ENCODE data around the gene TBC1D10A.
A peak's percentile ranks its signal among the peaks of the same experiment; 100 is the strongest.

Gene TBC1D10A

DNA sequence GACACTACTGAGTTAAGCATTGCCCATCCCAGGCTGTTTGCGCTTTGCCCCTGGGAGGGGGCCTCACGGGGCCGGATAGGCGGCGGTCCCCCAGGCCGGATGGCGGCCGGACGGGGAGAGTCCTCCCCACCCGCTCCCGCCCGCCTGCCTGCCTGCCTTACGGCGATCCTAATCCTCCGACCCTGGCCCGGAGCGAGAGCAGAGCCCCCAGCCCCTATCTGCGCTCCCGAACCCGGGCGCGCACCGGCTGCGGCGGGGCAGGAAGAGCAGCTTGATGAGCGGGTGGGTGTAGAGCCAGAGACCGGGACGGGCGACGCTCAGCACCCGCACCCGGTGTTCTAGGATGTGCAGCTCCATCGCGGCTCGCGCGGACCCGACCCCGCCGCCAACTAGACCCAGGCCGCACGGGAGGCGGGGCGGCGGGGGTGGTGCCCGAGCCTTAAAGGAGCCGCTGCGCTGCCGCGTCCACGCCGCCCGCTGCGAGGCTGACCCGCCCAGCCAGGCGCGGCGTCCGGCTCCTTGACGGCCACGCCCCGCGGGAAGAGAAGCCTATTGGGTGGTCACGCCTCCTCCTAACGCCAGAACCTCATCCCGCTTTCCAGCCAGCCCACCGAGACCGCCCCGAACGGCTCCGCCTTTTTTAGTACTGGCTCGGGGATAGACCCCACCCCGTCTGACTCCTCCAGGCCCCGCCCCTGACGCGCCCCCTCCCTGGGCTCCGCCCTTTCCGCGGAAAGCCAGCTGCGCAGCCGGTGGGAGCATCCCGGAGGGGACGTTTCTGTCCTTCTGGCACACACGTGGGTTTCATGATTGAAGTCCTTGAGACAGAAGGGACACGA is 37.4 kb downstream of the TBC1D10A start, which contains the start of gene CASTOR1:
Gene CASTOR1 (minus strand): TSS at position 365 of the 839 bp plus-strand sequence. CDS start 8 bp downstream, at position 357.
- FAIRE-seq (no peak), DNase-seq (ENCODE audit: insufficient read length, low spot score) (peak; percentile 94)
- TF ChIP-seq, protein P1, sequence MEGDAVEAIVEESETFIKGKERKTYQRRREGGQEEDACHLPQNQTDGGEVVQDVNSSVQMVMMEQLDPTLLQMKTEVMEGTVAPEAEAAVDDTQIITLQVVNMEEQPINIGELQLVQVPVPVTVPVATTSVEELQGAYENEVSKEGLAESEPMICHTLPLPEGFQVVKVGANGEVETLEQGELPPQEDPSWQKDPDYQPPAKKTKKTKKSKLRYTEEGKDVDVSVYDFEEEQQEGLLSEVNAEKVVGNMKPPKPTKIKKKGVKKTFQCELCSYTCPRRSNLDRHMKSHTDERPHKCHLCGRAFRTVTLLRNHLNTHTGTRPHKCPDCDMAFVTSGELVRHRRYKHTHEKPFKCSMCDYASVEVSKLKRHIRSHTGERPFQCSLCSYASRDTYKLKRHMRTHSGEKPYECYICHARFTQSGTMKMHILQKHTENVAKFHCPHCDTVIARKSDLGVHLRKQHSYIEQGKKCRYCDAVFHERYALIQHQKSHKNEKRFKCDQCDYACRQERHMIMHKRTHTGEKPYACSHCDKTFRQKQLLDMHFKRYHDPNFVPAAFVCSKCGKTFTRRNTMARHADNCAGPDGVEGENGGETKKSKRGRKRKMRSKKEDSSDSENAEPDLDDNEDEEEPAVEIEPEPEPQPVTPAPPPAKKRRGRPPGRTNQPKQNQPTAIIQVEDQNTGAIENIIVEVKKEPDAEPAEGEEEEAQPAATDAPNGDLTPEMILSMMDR (IDR thresholded peaks at IDR 0.05; ENCODE audit: insufficient read depth, missing control alignments) = no peak

DNA sequence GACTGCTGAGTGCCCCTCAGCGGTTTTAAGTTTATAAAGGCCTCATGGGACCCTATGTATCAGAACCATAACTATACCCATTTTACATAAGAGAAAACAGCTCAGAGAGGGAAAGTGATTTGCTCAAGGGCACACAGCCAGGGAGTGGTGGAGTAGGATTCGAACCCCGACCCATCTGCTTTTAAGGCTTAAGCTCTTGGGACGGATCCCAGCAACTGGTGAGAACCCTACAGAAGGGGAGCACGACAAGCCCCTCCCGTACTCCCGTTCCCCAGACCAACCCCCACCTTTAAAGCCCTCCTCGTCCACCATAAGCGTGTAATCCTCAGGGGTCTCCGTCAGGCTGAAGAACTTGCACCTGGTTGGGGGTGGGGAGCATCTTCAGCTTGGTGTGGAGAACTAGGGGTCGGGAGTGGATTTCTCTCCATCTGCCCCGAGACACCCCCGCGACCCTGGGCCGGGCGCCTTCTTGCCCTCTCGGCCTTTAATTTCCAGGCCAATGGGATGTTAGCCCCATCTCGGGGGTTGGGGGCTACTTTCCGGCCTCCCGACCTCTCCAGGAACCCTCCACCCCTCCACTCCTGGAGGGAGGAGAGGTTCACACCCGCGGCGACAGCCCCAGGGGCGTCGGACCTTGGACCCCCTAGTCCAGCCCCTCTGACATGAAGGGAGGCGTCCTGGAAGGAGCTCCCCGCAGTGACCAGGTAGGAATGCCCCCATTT is 38.2 kb downstream of the TBC1D10A start:
- DNase-seq (ENCODE audit: insufficient read length, low spot score) (no peak), FAIRE-seq (no peak)
- TF ChIP-seq, protein P1 (IDR thresholded peaks at IDR 0.05; ENCODE audit: insufficient read depth, missing control alignments) = no peak

DNA sequence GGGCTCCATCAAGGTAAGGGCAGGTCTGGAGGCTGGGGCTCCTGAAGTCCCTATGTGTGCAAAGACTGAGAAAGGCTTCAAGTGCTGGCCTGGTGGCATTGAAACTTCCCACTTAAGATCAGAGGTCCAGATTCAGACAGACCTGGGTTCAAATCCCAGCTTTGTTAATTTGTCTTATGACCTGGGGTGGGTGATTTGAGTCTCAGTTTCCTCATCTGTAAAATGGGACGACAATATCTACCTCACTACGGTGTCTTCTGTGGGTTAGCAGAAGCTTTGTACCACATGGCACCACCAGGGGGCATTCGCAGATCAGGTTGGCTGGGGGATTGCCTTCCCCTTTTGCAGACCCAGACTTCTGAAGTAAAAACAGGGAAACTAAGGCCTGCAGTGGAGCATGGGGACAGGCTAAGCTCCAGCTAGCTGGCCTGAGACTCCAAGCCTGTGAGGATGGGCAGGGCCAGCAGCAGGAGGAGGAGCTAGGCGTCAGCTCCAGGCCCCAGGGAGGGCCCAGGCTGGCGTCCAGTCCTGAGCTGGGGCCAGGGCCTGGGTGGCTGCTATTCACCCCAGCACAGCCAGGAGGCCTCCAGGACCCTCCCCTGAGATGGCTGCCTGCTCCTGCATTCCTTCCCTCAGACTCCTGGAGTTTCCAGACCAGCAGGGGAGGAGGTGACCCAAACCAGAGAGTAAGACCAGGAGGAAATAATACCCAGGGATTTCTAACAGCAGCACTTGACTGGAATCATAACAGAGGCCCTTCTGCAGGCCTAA is 38.9 kb downstream of the TBC1D10A start:
- FAIRE-seq (no peak), DNase-seq (ENCODE audit: insufficient read length, low spot score) (no peak)
- TF ChIP-seq, protein P1 (IDR thresholded peaks at IDR 0.05; ENCODE audit: insufficient read depth, missing control alignments) = peak; percentile 90

DNA sequence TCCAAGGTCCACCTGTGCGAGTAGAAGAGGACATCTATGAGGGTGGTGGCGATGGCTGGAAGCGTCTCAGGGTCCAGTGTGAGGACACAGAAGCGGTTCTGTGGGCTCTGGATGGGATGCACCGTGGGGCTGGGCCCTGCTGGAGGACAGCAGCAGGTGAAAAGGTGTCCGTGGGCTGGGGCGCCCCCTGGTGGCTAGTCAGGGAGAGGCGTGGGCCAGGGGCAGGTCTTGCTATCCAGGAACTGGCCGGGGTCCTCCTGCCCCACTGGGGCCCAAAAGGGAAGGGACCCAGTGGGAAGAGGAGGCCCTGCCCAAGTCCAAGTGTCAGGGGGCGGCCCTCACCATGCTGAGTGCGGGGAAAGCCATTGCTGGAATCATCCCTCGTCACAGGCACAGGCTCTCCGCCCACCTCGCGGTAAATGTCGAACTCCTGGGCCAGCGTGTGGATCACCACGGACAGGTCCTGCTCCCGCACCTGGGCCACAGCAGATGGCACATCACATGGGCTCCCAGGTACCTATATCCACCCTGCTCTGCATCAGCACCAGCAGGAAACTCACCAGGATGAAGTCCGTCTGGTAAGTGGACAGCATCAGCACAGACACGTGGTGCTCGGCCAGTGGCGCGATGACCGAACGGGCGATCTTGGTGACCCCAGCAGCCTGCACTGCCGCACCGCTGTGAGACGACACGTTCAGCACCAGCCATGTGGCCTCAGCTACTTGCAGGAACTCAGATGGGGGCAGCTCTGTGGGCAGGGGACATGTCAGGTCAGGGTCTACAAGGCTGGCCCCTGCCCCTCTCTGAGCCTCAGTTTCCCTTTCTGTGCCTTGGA is 39.7 kb downstream of the TBC1D10A start:
- FAIRE-seq (no peak), DNase-seq (ENCODE audit: insufficient read length, low spot score) (peak; percentile 42)
- TF ChIP-seq, protein P1 (IDR thresholded peaks at IDR 0.05; ENCODE audit: insufficient read depth, missing control alignments) = peak; percentile 64

DNA sequence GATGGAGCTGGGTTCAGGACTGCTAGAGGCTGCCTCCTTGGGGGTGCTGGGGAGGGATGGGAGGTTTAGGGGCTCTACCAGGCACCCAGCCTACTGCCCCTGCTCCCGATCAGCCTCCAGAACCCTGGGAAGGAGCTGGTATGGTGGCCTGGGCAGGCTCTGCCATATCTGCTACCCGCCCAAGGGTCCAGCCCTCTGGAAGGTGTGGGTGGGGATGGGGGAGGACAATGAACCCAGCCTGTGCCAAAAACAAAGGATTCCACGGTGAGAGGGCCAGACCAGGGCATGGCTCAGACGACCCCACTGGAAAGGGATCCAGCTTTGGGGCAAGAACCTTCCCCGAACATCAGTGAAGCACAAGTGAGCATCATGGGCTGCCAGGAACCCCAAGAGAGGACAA is 40.4 kb downstream of the TBC1D10A start:
- no peak for FAIRE-seq
- DNase-seq (ENCODE audit: insufficient read length, low spot score) = no peak
- TF ChIP-seq, protein P1 (IDR thresholded peaks at IDR 0.05; ENCODE audit: insufficient read depth, missing control alignments) = no peak

DNA sequence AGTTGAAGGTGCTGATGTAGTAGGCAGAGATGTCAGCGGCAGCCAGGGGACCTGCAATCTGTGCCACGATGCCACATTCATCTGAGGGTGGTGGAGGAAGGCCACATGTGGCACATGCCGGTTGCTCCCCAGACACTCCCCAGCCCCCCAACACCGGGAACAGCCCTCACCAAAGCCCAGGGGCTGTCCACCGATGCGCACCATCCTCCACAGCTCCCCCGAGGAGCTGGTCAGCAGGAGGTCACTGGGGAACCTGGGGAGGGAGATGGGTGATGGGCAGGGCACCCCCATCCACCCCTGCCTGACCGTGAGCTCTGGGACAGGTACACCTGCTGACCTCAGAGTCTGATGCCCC is 40.9 kb downstream of the TBC1D10A start:
- TF ChIP-seq, protein P1 (IDR thresholded peaks at IDR 0.05; ENCODE audit: insufficient read depth, missing control alignments) = no peak
- FAIRE-seq (no peak), DNase-seq (ENCODE audit: insufficient read length, low spot score) (no peak)

Data from D721Med (cell line).